ENCODE measurements around the gene KLK3.
"Not testable (repeated sequence)": the region's sequence is repeated elsewhere in the genome, so short reads cannot be mapped to it uniquely, and the experiment has no call there.

KLK3 gene

GRCh38 chr19:50890422-50891252, 35.9 kb downstream of the KLK3 start:
- H3K9me3 ChIP-seq: no peaks in the 10 kb centered on the region
- no peaks in the 10 kb centered on the region for H3K4me1 ChIP-seq (ENCODE audit: control insufficient read depth in 1 of 2, insufficient read depth in 1 of 2, low read depth in 1 of 2, low read length in 1 of 2)
- no peaks in the 10 kb centered on the region for H3K36me3 ChIP-seq
- no peak for TF ChIP-seq CTCF (IDR thresholded peaks at IDR 0.05)
- no peak overlapping the region for H3K27ac ChIP-seq
- H3K27me3 ChIP-seq: peaks cover 21% of the 10 kb centered on the region
- no peak overlapping the region for H3K4me3 ChIP-seq (ENCODE audit: low read depth in 1 of 2, low read length in 1 of 2)

- Histone ChIP-seq H3K4me3 (ENCODE audit: low read depth in 1 of 2, low read length in 1 of 2) (no peak overlapping the region), H3K27me3 (peaks cover 21% of the 10 kb centered on the region), H3K27ac (no peak overlapping the region), H3K9me3 (no peaks in the 10 kb centered on the region), H3K36me3 (no peaks in the 10 kb centered on the region), H3K4me1 (ENCODE audit: control insufficient read depth in 1 of 2, insufficient read depth in 1 of 2, low read depth in 1 of 2, low read length in 1 of 2) (no peaks in the 10 kb centered on the region)
- TF ChIP-seq CTCF (IDR thresholded peaks at IDR 0.05): no peak
Measured at GRCh38 chr19:50891253-50891625, 36.5 kb downstream of the KLK3 start.

GRCh38 chr19:50893047-50893736, 38.5 kb downstream of the KLK3 start:
- no peak for TF ChIP-seq CTCF (IDR thresholded peaks at IDR 0.05)
- Histone ChIP-seq H3K27me3 (peaks cover 26% of the 10 kb centered on the region), H3K4me1 (ENCODE audit: control insufficient read depth in 1 of 2, insufficient read depth in 1 of 2, low read depth in 1 of 2, low read length in 1 of 2) (no peaks in the 10 kb centered on the region), H3K4me3 (ENCODE audit: low read depth in 1 of 2, low read length in 1 of 2) (no peak overlapping the region), H3K36me3 (no peaks in the 10 kb centered on the region), H3K9me3 (no peaks in the 10 kb centered on the region), H3K27ac (no peak overlapping the region)

- no peaks in the 10 kb centered on the region for H3K9me3 ChIP-seq
- no peak overlapping the region for H3K27ac ChIP-seq
- peaks cover 32% of the 10 kb centered on the region for H3K27me3 ChIP-seq
- no peak overlapping the region for H3K4me3 ChIP-seq (ENCODE audit: low read depth in 1 of 2, low read length in 1 of 2)
- H3K4me1 ChIP-seq (ENCODE audit: control insufficient read depth in 1 of 2, insufficient read depth in 1 of 2, low read depth in 1 of 2, low read length in 1 of 2): no peaks in the 10 kb centered on the region
- no peak for TF ChIP-seq CTCF (IDR thresholded peaks at IDR 0.05)
- no peaks in the 10 kb centered on the region for H3K36me3 ChIP-seq
Measured at GRCh38 chr19:50894478-50895356, 40.0 kb downstream of the KLK3 start.

GRCh38 chr19:50896089-50896590, 41.4 kb downstream of the KLK3 start:
- not testable (repeated sequence) for H3K36me3 ChIP-seq, H3K27ac ChIP-seq, H3K9me3 ChIP-seq

More at GRCh38 chr19:50896089-50896590, 41.4 kb downstream of the KLK3 start:
- H3K4me1 ChIP-seq (ENCODE audit: control insufficient read depth in 1 of 2, insufficient read depth in 1 of 2, low read depth in 1 of 2, low read length in 1 of 2); H3K4me3 ChIP-seq (ENCODE audit: low read depth in 1 of 2, low read length in 1 of 2): not testable (repeated sequence)
- peaks cover 23% of the 10 kb centered on the region for H3K27me3 ChIP-seq
